Tibial nerve (tissue), 4 donors: ENCODE results near the gene ARFGEF3. TPM values are rescaled to one million over a fixed set of nuclear protein-coding genes. Genes with fewer than 3 reads are reported as not detected.

ENCODE experiments used
- DNase-seq, 2 donors: peaks; one replicate each; pipeline ENCODE4 v3.0.0-alpha.2; 2019; ENCODE audit warnings: low spot score in 2 of 2
- H3K27ac ChIP-seq, 4 donors: fragments of 200-600 bp; sonication (generic) in 3 of 4; one replicate each; pipeline ENCODE4 v1.5.1; 2017 to 2019; ENCODE audit warnings: mild to moderate bottlenecking in 1 of 4
- H3K27me3 ChIP-seq, 2 donors: fragments of 200-600 bp; sonication (generic) in 1 of 2; one replicate each; pipeline versions ENCODE4 v1.5.1 to v1.6.0; 2017 to 2019
- H3K36me3 ChIP-seq, 3 donors: fragments of 200-600 bp; sonication (generic); one replicate each; pipeline ENCODE4 v1.5.1; 2018 to 2019
- H3K4me1 ChIP-seq, 4 donors: fragments of 200-600 bp; sonication (generic) in 3 of 4; one replicate each; pipeline ENCODE4 v1.5.1; 2017 to 2019
- H3K4me3 ChIP-seq, 4 donors: fragments of 200-600 bp; sonication (generic) in 3 of 4; one replicate each; pipeline ENCODE4 v1.5.1; 2017 to 2019; ENCODE audit warnings: mild to moderate bottlenecking in 1 of 4, moderate library complexity in 1 of 4
- H3K9me3 ChIP-seq, 4 donors: fragments of 200-600 bp; sonication (generic) in 3 of 4; one replicate each; pipeline ENCODE4 v1.5.1; 2017 to 2019
- CTCF ChIP-seq, 5 experiments: fragments of 200-600 bp in 3 of 5; fragments of 450-650 bp in 2 of 5; sonication (generic) in 3 of 5; IDR thresholded peaks; one replicate each; pipeline ENCODE4 v1.5.1; 2016 to 2019; ENCODE audit warnings: antibody characterized with exemption in 5 of 5, mild to moderate bottlenecking in 3 of 5, moderate library complexity in 2 of 5
- EP300 ChIP-seq, 2 donors: sonication (generic); formaldehyde crosslinking; IDR thresholded peaks; one replicate each; pipeline ENCODE4 v1.6.1; 2017; ENCODE audit warnings: antibody characterized with exemption in 2 of 2, mild to moderate bottlenecking in 1 of 2
- POLR2A ChIP-seq, 2 donors: fragments of 450-650 bp; IDR thresholded peaks; one replicate each; pipeline ENCODE4 v1.6.1; 2017; ENCODE audit warnings: antibody characterized with exemption in 2 of 2, mild to moderate bottlenecking in 2 of 2, moderate library complexity in 2 of 2
- WGBS, 2 donors: methylation state at CpG; one replicate each; pipeline ENCODE4 v1.1.5; 2018; 5-methylcytosine and 5-hydroxymethylcytosine counted together
- total RNA-seq, 4 donors: library from RNA; depleted of rRNA; stranded (reverse); fragments of >200 nt; gene quantifications; one replicate each; pipeline ENCODE4 v1.1.0, GENCODE V29; 2016

The ARFGEF3 gene
- total RNA-seq, 4 donors from 2014 or later: 3.9 to 6.9 (median 5.4) TPM

- no peak for DNase-seq
- Histone ChIP-seq H3K9me3 (no peaks in the 10 kb centered on the region), H3K4me1 (no peaks in the 10 kb centered on the region), H3K4me3 (no peak overlapping the region), H3K36me3 (peaks cover 0 to 8% (median 0%) of the 10 kb centered on the region in 3 donors), H3K27me3 (no peaks in the 10 kb centered on the region), H3K27ac (no peak overlapping the region)
- WGBS, 2 donors: 93% methylated on average over 20 of the region's 20 CpGs
- TF ChIP-seq CTCF (IDR thresholded peaks at IDR 0.05): no peak
- no peak for TF ChIP-seq POLR2A (IDR thresholded peaks at IDR 0.05)
These were observed 93.7 kb downstream of the ARFGEF3 start for GRCh38 chr6:138255443-138255842.

DNA sequence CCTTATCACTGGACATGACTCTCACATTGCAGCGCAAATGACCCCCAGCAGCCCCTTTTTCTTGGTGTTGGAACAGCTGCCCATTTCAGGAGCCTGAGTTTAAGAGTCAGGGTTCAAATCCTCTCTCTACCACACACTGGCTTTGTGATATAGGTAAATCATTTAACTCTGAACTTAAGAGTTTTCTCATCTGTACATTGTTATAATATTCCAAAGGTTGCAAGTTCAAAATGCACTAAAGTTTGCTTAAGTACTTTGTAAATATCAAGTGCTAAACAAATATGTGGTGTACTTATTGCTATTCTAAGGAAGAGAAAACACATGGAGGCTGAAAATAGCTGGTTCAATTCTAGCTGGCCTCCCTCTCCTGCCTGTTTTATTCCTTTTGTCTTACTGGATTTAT is 95.9 kb downstream of the ARFGEF3 start:
- DNase-seq: no peak
- no peak for TF ChIP-seq POLR2A (IDR thresholded peaks at IDR 0.05)
- no peak for TF ChIP-seq CTCF (IDR thresholded peaks at IDR 0.05)
- TF ChIP-seq EP300 (IDR thresholded peaks at IDR 0.05): no peak
- Histone ChIP-seq H3K27ac (no peak overlapping the region), H3K4me3 (no peak overlapping the region), H3K9me3 (no peaks in the 10 kb centered on the region), H3K27me3 (no peaks in the 10 kb centered on the region), H3K4me1 (no peaks in the 10 kb centered on the region), H3K36me3 (peaks cover 0 to 9% (median 0%) of the 10 kb centered on the region in 3 donors)
- WGBS, 2 donors: 100% methylated on average over 1 of the region's 1 CpG

DNA sequence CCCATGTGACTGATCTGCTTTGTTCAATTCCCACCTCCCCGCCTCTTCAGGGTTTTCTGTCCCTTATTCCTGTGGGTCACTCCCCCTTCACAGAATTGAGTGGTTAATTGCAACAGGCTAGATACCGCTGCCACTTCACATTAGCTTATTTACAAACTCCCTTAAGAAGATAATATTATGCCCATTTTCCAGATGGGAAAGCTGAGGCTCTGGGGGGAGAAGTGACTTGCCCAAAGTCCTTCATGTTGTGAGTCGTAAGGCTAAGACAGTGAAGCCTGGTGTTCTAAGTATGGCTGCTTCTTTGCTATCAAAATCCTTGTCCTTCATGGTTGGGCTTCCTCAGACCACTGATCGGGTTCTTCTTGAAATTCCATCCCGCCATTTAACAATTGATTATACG is 96.5 kb downstream of the ARFGEF3 start:
- no peak for DNase-seq
- Histone ChIP-seq H3K36me3 (peaks cover 0 to 13% (median 0%) of the 10 kb centered on the region in 3 donors), H3K4me3 (no peak overlapping the region), H3K4me1 (no peaks in the 10 kb centered on the region), H3K9me3 (no peaks in the 10 kb centered on the region), H3K27me3 (no peaks in the 10 kb centered on the region), H3K27ac (no peak overlapping the region)
- TF ChIP-seq POLR2A (IDR thresholded peaks at IDR 0.05) (no peak), CTCF (IDR thresholded peaks at IDR 0.05) (no peak), EP300 (IDR thresholded peaks at IDR 0.05) (no peak)
- 92 to 95% methylated on average over 6 of the region's 6 CpGs for WGBS, 2 donors

- Histone ChIP-seq H3K4me1 (no peaks in the 10 kb centered on the region), H3K27me3 (no peaks in the 10 kb centered on the region), H3K4me3 (no peak overlapping the region), H3K27ac (no peak overlapping the region), H3K36me3 (peaks cover 0 to 13% (median 0%) of the 10 kb centered on the region in 3 donors), H3K9me3 (no peaks in the 10 kb centered on the region)
- WGBS, 2 donors: 70 to 71% methylated on average over 6 of the region's 6 CpGs
- TF ChIP-seq POLR2A (IDR thresholded peaks at IDR 0.05) (no peak), CTCF (IDR thresholded peaks at IDR 0.05) (no peak), EP300 (IDR thresholded peaks at IDR 0.05) (no peak)
- DNase-seq: no peak
These were observed 97.3 kb downstream of the ARFGEF3 start for GRCh38 chr6:138258991-138259390.

GRCh38 chr6:138261116-138261780 is 99.5 kb downstream of the ARFGEF3 start:
- Histone ChIP-seq H3K4me3 (no peak overlapping the region), H3K36me3 (peaks cover 0 to 5% (median 0%) of the 10 kb centered on the region in 3 donors), H3K9me3 (no peaks in the 10 kb centered on the region), H3K27ac (no peak overlapping the region), H3K27me3 (no peaks in the 10 kb centered on the region), H3K4me1 (no peaks in the 10 kb centered on the region)
- DNase-seq: no peak
- no peak for TF ChIP-seq EP300 (IDR thresholded peaks at IDR 0.05)
- TF ChIP-seq CTCF (IDR thresholded peaks at IDR 0.05): no peak
- 40 to 49% methylated on average over 2 of the region's 2 CpGs for WGBS, 2 donors
